ENCODE data around the gene PRR9.
A peak's percentile ranks its signal among the peaks of the same experiment; 100 is the strongest.
"Not testable (repeated sequence)": the region's sequence is repeated elsewhere in the genome, so short reads cannot be mapped to it uniquely, and the experiment has no call there.

PRR9 gene, protein sequence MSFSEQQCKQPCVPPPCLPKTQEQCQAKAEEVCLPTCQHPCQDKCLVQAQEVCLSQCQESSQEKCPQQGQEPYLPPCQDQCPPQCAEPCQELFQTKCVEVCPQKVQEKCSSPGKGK

DNA sequence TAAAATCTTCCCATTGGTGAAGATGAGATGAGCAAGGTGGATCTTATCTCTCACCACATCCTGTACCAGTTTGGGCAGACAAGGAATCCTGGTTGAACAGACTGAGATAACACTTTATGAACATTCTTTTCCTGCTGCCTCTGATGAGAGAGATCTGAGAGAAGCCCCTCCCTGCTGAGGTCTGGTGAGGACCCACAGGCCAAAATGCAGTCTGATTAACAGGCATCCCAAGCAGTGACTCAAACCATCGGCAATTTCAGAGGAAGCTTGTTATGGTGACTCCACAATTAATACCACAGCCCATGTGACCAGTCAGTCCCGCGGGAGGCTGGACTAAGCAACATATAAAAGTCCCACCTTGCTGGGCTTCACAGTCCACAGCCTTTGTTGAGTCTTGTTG lies at the start of gene PRR9:
TSS of gene PRR9 (plus strand) at position 373 of the 400 bp plus-strand sequence. CDS start 561 bp downstream, outside the sequence.
- TF ChIP-seq ZFX (IDR thresholded peaks at IDR 0.05; ENCODE audit: borderline replicate concordance): no peak
- TF ChIP-seq, protein P1, sequence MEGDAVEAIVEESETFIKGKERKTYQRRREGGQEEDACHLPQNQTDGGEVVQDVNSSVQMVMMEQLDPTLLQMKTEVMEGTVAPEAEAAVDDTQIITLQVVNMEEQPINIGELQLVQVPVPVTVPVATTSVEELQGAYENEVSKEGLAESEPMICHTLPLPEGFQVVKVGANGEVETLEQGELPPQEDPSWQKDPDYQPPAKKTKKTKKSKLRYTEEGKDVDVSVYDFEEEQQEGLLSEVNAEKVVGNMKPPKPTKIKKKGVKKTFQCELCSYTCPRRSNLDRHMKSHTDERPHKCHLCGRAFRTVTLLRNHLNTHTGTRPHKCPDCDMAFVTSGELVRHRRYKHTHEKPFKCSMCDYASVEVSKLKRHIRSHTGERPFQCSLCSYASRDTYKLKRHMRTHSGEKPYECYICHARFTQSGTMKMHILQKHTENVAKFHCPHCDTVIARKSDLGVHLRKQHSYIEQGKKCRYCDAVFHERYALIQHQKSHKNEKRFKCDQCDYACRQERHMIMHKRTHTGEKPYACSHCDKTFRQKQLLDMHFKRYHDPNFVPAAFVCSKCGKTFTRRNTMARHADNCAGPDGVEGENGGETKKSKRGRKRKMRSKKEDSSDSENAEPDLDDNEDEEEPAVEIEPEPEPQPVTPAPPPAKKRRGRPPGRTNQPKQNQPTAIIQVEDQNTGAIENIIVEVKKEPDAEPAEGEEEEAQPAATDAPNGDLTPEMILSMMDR (IDR thresholded peaks at IDR 0.05): no peak

DNA sequence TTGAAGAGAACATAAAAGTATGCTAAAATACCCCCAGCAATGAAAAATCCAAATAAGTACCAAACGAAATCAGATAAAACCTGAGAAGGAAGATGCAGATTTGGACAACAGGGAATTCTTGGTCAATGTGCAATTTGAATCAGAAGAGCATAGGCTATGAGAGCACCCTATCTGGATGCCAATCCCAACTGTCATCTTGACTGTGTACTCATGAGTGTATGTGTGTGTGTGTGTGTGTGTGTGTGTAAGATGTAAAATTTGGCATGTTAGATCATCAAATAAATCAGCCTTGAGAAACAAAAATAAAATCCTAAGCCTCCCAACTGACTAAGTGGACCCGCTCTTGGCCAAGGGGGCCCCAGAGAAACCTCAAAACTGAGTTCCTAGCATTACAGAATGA lies 48.7 kb upstream of the PRR9 start:
- TF ChIP-seq ZFX (IDR thresholded peaks at IDR 0.05; ENCODE audit: borderline replicate concordance): no peak
- TF ChIP-seq, protein P1 (IDR thresholded peaks at IDR 0.05): no peak
- no peak overlapping the region for H3K27ac ChIP-seq

More for the DNA sequence above, at the start of gene PRR9:
- H3K27ac ChIP-seq: no peak within 1 kb of the TSS

DNA sequence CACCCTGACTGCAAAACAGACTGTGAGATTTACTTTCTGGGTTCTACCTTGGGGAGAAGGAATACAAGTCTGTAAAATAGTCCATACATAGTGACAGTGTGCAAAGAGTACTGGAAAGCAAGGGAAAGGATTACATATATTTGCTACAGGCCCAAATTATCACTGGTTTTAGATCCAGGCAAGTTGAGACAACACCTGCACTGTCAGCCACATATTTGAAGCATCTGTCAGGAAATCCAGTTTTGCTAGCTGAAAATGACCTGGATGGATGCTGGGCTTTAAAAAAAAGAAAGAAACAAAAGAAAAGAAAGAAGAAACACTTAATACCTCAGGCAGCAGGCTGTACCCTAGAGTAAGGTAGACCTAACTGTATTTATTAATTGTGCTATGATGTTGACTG lies 42.8 kb upstream of the PRR9 start:
- no peak overlapping the region for H3K27ac ChIP-seq
- TF ChIP-seq ZFX (IDR thresholded peaks at IDR 0.05; ENCODE audit: borderline replicate concordance): no peak
- TF ChIP-seq, protein P1 (IDR thresholded peaks at IDR 0.05): no peak

DNA sequence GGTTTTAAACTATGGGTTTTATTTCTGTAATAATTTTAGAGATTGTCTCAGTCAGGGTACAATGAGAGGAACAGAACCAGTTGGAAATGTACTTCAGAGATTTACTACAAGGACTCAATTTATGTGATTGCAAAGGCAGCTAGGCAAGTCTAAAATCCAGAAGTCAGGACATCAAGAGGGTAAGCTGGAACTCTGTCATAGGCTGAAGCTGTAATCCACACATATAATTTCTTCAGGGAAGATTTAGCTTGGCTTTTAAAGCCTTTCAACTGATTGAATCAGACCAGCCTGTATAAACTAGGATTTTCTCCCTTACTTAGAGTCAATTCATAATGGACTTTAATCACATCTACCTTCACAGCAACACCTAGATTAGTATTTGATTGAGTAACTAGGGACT lies 38.5 kb upstream of the PRR9 start:
- no peak for TF ChIP-seq ZFX (IDR thresholded peaks at IDR 0.05; ENCODE audit: borderline replicate concordance)
- TF ChIP-seq, protein P1 (IDR thresholded peaks at IDR 0.05): no peak
- H3K27ac ChIP-seq: no peak overlapping the region

DNA sequence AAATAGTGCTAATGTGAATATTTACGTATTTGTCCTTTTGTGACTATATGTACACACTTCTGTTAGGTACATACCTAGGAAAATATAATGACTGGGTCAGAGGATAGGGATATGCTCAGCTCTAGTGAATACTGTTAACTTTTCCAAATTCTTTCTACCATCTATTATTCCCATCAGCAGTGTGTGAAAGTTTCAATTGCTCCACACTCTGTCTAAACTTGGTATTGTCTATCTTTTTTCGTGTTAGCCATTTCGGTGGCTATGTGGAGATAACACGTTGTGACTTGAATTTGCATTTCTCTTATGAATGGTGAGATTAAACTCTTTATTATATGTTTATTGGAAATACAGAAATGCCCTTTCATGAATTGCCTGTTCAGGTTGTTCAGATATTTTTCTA lies 36.8 kb upstream of the PRR9 start:
- TF ChIP-seq, protein P1 (IDR thresholded peaks at IDR 0.05): no peak
- TF ChIP-seq ZFX (IDR thresholded peaks at IDR 0.05; ENCODE audit: borderline replicate concordance): no peak
- no peak overlapping the region for H3K27ac ChIP-seq

DNA sequence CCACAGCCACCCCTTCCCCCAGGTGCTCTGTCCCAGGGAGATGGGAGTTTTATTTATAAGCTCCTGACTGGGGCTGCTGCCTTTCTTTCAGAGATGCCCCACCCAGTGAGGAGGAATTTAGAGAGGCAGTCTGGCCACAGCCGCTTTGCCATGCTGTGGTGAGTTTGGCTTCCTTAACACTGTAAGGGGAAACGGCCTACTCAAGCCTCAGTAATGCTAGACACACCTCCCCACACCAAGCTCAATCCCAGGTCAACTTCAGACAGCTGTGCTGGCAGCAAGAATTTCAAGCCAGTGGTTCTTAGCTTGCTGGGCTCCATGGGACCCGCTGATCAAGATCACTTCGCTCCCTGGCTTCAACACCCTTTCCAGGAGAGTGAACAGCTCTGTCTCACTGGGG lies 29.1 kb upstream of the PRR9 start:
- H3K27ac ChIP-seq: not testable (repeated sequence)

DNA sequence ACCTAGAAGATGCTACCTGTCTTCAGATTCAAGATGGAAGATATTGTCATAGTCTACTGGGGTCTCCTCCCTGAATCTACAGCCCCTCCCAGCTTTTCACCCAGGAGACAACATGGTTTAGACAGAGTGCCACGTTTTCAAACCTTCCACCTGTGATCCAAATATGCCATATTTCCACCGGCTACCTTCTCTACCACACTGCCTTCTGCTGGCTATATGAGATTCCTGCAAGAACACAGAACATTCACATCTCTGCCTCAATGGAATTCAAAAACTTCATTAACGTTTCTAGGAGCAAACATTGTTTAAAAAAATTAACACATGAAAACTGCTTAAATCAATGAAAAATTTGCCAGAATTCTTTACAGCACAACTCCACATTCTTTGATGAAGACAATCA lies 27.0 kb upstream of the PRR9 start:
- H3K27ac ChIP-seq: no peak overlapping the region
- no peak for TF ChIP-seq ZFX (IDR thresholded peaks at IDR 0.05; ENCODE audit: borderline replicate concordance)
- TF ChIP-seq, protein P1 (IDR thresholded peaks at IDR 0.05): peak; percentile 67

DNA sequence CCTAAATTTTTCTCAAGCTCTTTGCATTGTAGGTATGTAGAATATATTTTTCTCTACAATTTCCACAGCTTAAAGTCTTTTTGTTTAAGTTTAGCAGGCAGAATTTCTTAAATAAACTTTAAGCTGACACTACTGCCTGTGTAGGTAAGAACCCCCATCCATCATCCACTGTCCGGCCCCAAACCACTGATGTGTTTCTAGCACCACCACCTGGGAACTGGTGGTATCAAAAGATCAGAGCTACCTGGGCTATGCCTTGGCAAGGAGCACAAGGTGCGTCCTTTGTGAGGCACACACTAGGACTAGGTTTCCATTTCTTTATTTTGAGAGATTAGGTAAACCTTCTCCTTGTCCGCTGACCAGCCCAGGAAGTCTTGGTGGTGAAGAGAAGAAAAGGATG lies 24.7 kb upstream of the PRR9 start:
- TF ChIP-seq, protein P1 (IDR thresholded peaks at IDR 0.05): peak; percentile 73
- TF ChIP-seq ZFX (IDR thresholded peaks at IDR 0.05; ENCODE audit: borderline replicate concordance): no peak
- H3K27ac ChIP-seq: no peak overlapping the region
